Subcutaneous abdominal adipose tissue (tissue), 5 donors: Measurements from ENCODE around the gene TTC34.

ENCODE experiments used
- H3K27ac ChIP-seq: one replicate; pipeline ENCODE4 v1.7.0; 2013; ENCODE audit warnings: low read depth, mild to moderate bottlenecking, inconsistent platforms, low read length, moderate library complexity
- H3K27me3 ChIP-seq, 5 donors: one replicate each; pipeline ENCODE4 v1.7.0; 2013; ENCODE audit warnings: low read length in 5 of 5, inconsistent platforms in 1 of 5; ENCODE audit not compliant: control insufficient read depth in 5 of 5, insufficient read depth in 4 of 5
- H3K36me3 ChIP-seq, 5 donors: one replicate each; pipeline ENCODE4 v1.7.0; 2013; ENCODE audit warnings: low read length in 5 of 5; ENCODE audit not compliant: control insufficient read depth in 5 of 5, insufficient read depth in 5 of 5
- H3K4me1 ChIP-seq, 5 donors: one replicate each; pipeline ENCODE4 v1.7.0; 2013; ENCODE audit warnings: low read length in 5 of 5, mild to moderate bottlenecking in 3 of 5, moderate library complexity in 1 of 5; ENCODE audit not compliant: control insufficient read depth in 5 of 5, insufficient read depth in 5 of 5
- H3K4me3 ChIP-seq, 5 donors: one replicate each; pipeline ENCODE4 v1.7.0; 2013; ENCODE audit warnings: low read length in 5 of 5, low read depth in 1 of 5
- H3K9ac ChIP-seq, 5 donors: one replicate each; pipeline ENCODE4 v1.7.0; 2013; ENCODE audit warnings: low read length in 5 of 5, mild to moderate bottlenecking in 4 of 5, moderate library complexity in 3 of 5
- H3K9me3 ChIP-seq, 5 donors: one replicate each; pipeline ENCODE4 v1.7.0; 2013; ENCODE audit warnings: low read length in 5 of 5; ENCODE audit not compliant: control insufficient read depth in 5 of 5
- donor health status: healthy.
- donor health status: healthy.
- donor health status: healthy.
- donor health status: healthy.
- donor health status: healthy.

Gene TTC34

GRCh38 chr1:2797741-2798016 lies 3.8 kb downstream of the TTC34 start:
- no peaks in the 10 kb centered on the region for H3K36me3 ChIP-seq
- peaks cover 8 to 29% (median 25%) of the 10 kb centered on the region in 5 donors for H3K9me3 ChIP-seq
- H3K4me3 ChIP-seq: no peak overlapping the region
- no peaks in the 10 kb centered on the region for H3K4me1 ChIP-seq
- H3K27ac ChIP-seq: no peak overlapping the region
- peaks cover 13 to 36% (median 20%) of the 10 kb centered on the region in 5 donors for H3K27me3 ChIP-seq
- no peak overlapping the region for H3K9ac ChIP-seq

- H3K4me3 ChIP-seq: no peak overlapping the region
- no peak overlapping the region for H3K27ac ChIP-seq
- no peak overlapping the region for H3K9ac ChIP-seq
- no peaks in the 10 kb centered on the region for H3K36me3 ChIP-seq
- peaks cover 11 to 30% (median 15%) of the 10 kb centered on the region in 5 donors for H3K27me3 ChIP-seq
- H3K9me3 ChIP-seq: peaks cover 10 to 35% (median 31%) of the 10 kb centered on the region in 5 donors
- H3K4me1 ChIP-seq: no peaks in the 10 kb centered on the region
Measured at GRCh38 chr1:2796890-2797740, 4.4 kb downstream of the TTC34 start.

- H3K9me3 ChIP-seq: peaks cover 10 to 42% (median 36%) of the 10 kb centered on the region in 5 donors
- H3K4me3 ChIP-seq: no peak overlapping the region
- H3K36me3 ChIP-seq: no peaks in the 10 kb centered on the region
- H3K9ac ChIP-seq: no peak overlapping the region
- H3K4me1 ChIP-seq: no peaks in the 10 kb centered on the region
- no peak overlapping the region for H3K27ac ChIP-seq
- H3K27me3 ChIP-seq: peaks cover 8 to 26% (median 15%) of the 10 kb centered on the region in 5 donors
Measured at GRCh38 chr1:2795926-2796325, 5.6 kb downstream of the TTC34 start.

GRCh38 chr1:2791027-2791760 lies 10.3 kb downstream of the TTC34 start:
- Histone ChIP-seq H3K9ac (no peak overlapping the region), H3K36me3 (no peaks in the 10 kb centered on the region), H3K9me3 (peaks cover 10 to 41% (median 36%) of the 10 kb centered on the region in 5 donors), H3K4me1 (peaks cover 0 to 7% (median 0%) of the 10 kb centered on the region in 5 donors), H3K27ac (no peak overlapping the region), H3K4me3 (no peak overlapping the region), H3K27me3 (peaks cover 28 to 51% (median 45%) of the 10 kb centered on the region in 5 donors)

- H3K27me3 ChIP-seq: peaks cover 28 to 55% (median 52%) of the 10 kb centered on the region in 5 donors
- H3K9ac ChIP-seq: no peak overlapping the region
- H3K4me1 ChIP-seq: peaks cover 0 to 7% (median 0%) of the 10 kb centered on the region in 5 donors
- no peaks in the 10 kb centered on the region for H3K36me3 ChIP-seq
- no peak overlapping the region for H3K4me3 ChIP-seq
- no peak overlapping the region for H3K27ac ChIP-seq
- H3K9me3 ChIP-seq: peaks cover 7 to 30% (median 30%) of the 10 kb centered on the region in 5 donors
Measured at GRCh38 chr1:2789986-2790581, 11.4 kb downstream of the TTC34 start.

GRCh38 chr1:2789164-2789985 lies 12.1 kb downstream of the TTC34 start:
- Histone ChIP-seq H3K36me3 (no peaks in the 10 kb centered on the region), H3K9ac (no peak overlapping the region), H3K27me3 (peaks cover 28 to 57% (median 52%) of the 10 kb centered on the region in 5 donors), H3K27ac (no peak overlapping the region), H3K4me1 (peaks cover 0 to 7% (median 0%) of the 10 kb centered on the region in 5 donors), H3K9me3 (peaks cover 5 to 28% (median 23%) of the 10 kb centered on the region in 5 donors), H3K4me3 (no peak overlapping the region)

GRCh38 chr1:2788506-2789163 lies 12.9 kb downstream of the TTC34 start:
- Histone ChIP-seq H3K27ac (no peak overlapping the region), H3K9me3 (peaks cover 4 to 21% (median 17%) of the 10 kb centered on the region in 5 donors), H3K36me3 (no peaks in the 10 kb centered on the region), H3K4me1 (peaks cover 0 to 7% (median 0%) of the 10 kb centered on the region in 5 donors), H3K27me3 (peaks cover 28 to 57% (median 54%) of the 10 kb centered on the region in 5 donors), H3K9ac (no peak overlapping the region), H3K4me3 (no peak overlapping the region)

- Histone ChIP-seq H3K4me3 (no peak overlapping the region), H3K9ac (no peak overlapping the region), H3K27ac (no peak overlapping the region), H3K4me1 (peaks cover 0 to 7% (median 0%) of the 10 kb centered on the region in 5 donors), H3K36me3 (no peaks in the 10 kb centered on the region), H3K9me3 (peaks cover 0 to 17% (median 14%) of the 10 kb centered on the region in 5 donors), H3K27me3 (peaks cover 28 to 61% (median 54%) of the 10 kb centered on the region in 5 donors)
Measured at GRCh38 chr1:2787163-2787911, 14.2 kb downstream of the TTC34 start.
